GM13976 (cell line): ENCODE measurements around the gene DLX2.

Experiments used
- DNase-seq: peaks from one replicate; pipeline ENCODE4 v3.0.0; 2012; ENCODE audit warnings: low spot score
- in situ Hi-C: fragments of 300-500 bp; cut with MboI; formaldehyde crosslinking; loops from one replicate; pipeline ENCODE4 v1.12.0; 2022; ENCODE audit warnings: low sequenced_read_pairs, mixed read lengths, inconsistent platforms; ENCODE audit not compliant: unreplicated experiment
- TF ChIP-seq, protein P1 (sequence below): IDR thresholded peaks from 2 replicates; pipeline ENCODE4 v1.5.1; 2012; ENCODE audit warnings: borderline replicate concordance, mild to moderate bottlenecking; ENCODE audit not compliant: insufficient read depth; ENCODE audit errors: extremely low read depth, missing control alignments, control extremely low read depth

The DLX2 gene

DNA sequence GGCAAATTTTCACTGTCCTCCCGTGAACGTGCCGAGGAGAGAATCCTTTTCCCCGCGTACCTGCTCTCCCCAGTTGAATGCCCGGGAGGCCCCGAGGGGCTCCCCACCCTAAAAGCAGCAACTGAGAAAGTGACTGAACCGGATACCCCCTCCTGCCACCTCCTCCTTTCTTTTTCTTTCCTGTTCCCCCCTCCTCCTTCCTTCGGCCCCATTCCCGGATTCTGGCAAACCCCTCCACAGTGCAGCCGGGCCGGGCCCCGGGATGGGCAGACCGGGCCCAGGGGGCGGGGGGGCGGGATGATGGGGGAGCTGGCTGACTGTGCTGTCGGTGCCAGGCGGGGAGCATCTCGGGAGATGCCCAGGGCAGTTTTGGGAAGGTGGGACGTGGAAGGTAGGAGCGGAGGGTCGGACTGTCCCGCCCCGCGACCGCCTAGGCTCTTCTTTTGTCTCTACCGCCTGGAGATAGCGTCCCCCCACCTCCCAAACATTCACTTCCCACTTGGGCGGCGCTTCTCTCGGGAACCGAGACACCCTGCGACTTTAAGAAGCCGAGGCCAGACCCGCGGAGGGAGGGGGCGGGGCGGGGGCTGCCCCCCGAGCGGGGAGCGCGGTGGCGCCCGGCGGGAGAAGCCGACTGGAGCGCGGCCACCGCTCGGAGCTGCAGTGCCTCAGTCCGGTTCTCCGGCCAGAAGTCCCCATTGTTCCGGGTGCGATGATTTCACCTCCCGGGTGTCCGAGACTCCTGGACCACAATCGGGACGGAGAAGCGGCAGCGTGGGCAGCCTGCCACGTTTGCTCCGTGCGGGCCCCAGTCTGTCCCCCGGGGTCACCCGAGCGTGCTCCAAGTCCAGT, 8.2 kb downstream of the DLX2 start:
- in situ Hi-C loops, result loop anchor here (25.0 kb wide), 2 partner anchors 1282 to 1382 kb away; partner anchors contain the start of genes GAD1 and SP5
- DNase-seq, result peak; percentile 63
- TF ChIP-seq, protein P1, sequence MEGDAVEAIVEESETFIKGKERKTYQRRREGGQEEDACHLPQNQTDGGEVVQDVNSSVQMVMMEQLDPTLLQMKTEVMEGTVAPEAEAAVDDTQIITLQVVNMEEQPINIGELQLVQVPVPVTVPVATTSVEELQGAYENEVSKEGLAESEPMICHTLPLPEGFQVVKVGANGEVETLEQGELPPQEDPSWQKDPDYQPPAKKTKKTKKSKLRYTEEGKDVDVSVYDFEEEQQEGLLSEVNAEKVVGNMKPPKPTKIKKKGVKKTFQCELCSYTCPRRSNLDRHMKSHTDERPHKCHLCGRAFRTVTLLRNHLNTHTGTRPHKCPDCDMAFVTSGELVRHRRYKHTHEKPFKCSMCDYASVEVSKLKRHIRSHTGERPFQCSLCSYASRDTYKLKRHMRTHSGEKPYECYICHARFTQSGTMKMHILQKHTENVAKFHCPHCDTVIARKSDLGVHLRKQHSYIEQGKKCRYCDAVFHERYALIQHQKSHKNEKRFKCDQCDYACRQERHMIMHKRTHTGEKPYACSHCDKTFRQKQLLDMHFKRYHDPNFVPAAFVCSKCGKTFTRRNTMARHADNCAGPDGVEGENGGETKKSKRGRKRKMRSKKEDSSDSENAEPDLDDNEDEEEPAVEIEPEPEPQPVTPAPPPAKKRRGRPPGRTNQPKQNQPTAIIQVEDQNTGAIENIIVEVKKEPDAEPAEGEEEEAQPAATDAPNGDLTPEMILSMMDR, result no peak

- in situ Hi-C loops, result loop anchor here (25.0 kb wide), 2 partner anchors 1281 to 1381 kb away; partner anchors contain the start of genes GAD1 and SP5
- TF ChIP-seq, protein P1, result no peak
- peak; percentile 17 for DNase-seq
Measured at GRCh38 chr2:172093416-172094293, 9.0 kb downstream of the DLX2 start.

GRCh38 chr2:172092716-172093415, 9.8 kb downstream of the DLX2 start:
- peak; percentile 17 for DNase-seq
- in situ Hi-C loops, result loop anchor here (25.0 kb wide), 2 partner anchors 1281 to 1381 kb away; partner anchors contain the start of genes GAD1 and SP5
- TF ChIP-seq, protein P1, result no peak

- in situ Hi-C loops, result loop anchor here (25.0 kb wide), 2 partner anchors 1280 to 1380 kb away; partner anchors contain the start of genes GAD1 and SP5
- no peak for DNase-seq
- TF ChIP-seq, protein P1, result no peak
Measured at GRCh38 chr2:172091761-172092566, 10.7 kb downstream of the DLX2 start.

DNA sequence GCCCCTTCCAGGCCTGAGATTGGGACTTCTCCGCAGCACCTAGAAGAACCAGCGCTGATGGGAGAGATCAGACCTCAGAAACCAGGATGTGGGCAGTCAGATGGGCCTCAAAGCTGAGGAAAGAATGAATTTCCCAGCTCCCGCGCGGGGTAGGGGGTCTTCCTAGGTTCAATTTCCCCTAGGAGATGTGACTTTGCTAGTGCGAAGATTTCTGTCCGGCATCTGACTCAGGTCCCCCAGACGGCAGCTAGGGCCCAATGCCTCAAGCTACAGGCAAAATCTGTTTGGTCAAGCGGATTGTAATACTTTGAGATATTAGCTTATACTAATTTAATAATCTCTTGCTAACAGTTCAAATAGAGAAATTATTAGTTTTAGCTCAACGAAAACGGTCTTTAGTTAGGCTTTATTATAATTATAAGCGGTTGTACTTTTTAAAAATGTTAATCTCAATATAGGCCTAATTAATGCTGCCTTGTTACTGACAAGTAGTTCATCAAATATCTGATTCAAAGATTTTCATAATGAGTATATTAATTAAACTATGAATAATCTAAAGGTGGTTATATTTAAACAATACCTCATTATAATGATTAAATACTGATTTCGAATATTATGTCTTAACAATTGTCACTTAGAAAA, 11.6 kb downstream of the DLX2 start:
- DNase-seq, result peak; percentile 23
- TF ChIP-seq, protein P1, result no peak

More for the DNA sequence above, 11.6 kb downstream of the DLX2 start:
- in situ Hi-C loops, result loop anchor here (25.0 kb wide), 2 partner anchors 1279 to 1379 kb away; partner anchors contain the start of genes GAD1 and SP5
